Stimulated activated naive CD8-positive, alpha-beta T cell treated with anti-CD3 and anti-CD28 coated beads, Interleukin-15, amount 100 ng/mL, for 72 hours (primary cell): ENCODE data around the gene SAP130.

Experiments
- ATAC-seq: fragments of 150-1000 bp; cut with Tn5 transposase; 2 replicates; pipeline ENCODE4 v1.10.0; 2021; ENCODE audit warnings: mild to moderate bottlenecking, moderate library complexity
- DNase-seq, 2 donors: peaks; one replicate each; pipeline ENCODE4 v3.0.0; 2021 to 2022
- H3K27ac Mint-ChIP-seq, 2 donors: one replicate each; pipeline ENCODE4 v1.8.0; 2022; ENCODE audit warnings: mild to moderate bottlenecking in 2 of 2, mixed read lengths in 2 of 2, moderate library complexity in 2 of 2
- H3K27me3 Mint-ChIP-seq: one replicate; pipeline ENCODE4 v1.8.0; 2022; ENCODE audit warnings: mixed read lengths
- H3K4me1 Mint-ChIP-seq: one replicate; pipeline ENCODE4 v1.8.0; 2022; ENCODE audit warnings: mild to moderate bottlenecking, mixed read lengths
- H3K4me3 Mint-ChIP-seq, 2 donors: one replicate each; pipeline ENCODE4 v1.8.0; 2022; ENCODE audit warnings: mild to moderate bottlenecking in 2 of 2, mixed read lengths in 2 of 2, moderate library complexity in 1 of 2
- H3K9me3 Mint-ChIP-seq, 2 donors: one replicate each; pipeline ENCODE4 v1.8.0; 2022; ENCODE audit warnings: mixed read lengths in 2 of 2

Gene SAP130

GRCh38 chr2:127993659-127994058, 34.2 kb downstream of the SAP130 start:
- ATAC-seq (no peak), DNase-seq (no peak)
- Mint-ChIP-seq H3K27ac (no peak overlapping the region), H3K4me1 (no peaks in the 10 kb centered on the region), H3K27me3 (no peaks in the 10 kb centered on the region), H3K9me3 (no peaks in the 10 kb centered on the region), H3K4me3 (no peak overlapping the region)

GRCh38 chr2:127991742-127992141, 36.1 kb downstream of the SAP130 start:
- H3K27me3 Mint-ChIP-seq: no peaks in the 10 kb centered on the region
- H3K9me3 Mint-ChIP-seq: no peaks in the 10 kb centered on the region
- H3K4me1 Mint-ChIP-seq: no peaks in the 10 kb centered on the region
- no peak overlapping the region for H3K4me3 Mint-ChIP-seq
- H3K27ac Mint-ChIP-seq: no peak overlapping the region
- no peak for ATAC-seq
- DNase-seq: no peak

- ATAC-seq (no peak), DNase-seq (no peak)
- no peaks in the 10 kb centered on the region for H3K27me3 Mint-ChIP-seq
- no peaks in the 10 kb centered on the region for H3K4me1 Mint-ChIP-seq
- no peak overlapping the region for H3K4me3 Mint-ChIP-seq
- H3K27ac Mint-ChIP-seq: peak overlapping the region in 1 of 2 donors; percentile 8
- H3K9me3 Mint-ChIP-seq: no peaks in the 10 kb centered on the region
Measured at GRCh38 chr2:127986548-127987079, 41.2 kb downstream of the SAP130 start.

- ATAC-seq (no peak), DNase-seq (no peak)
- H3K27ac Mint-ChIP-seq: peak overlapping the region in 1 of 2 donors; percentile 28
- H3K4me1 Mint-ChIP-seq: no peaks in the 10 kb centered on the region
- no peaks in the 10 kb centered on the region for H3K27me3 Mint-ChIP-seq
- no peaks in the 10 kb centered on the region for H3K9me3 Mint-ChIP-seq
- no peak overlapping the region for H3K4me3 Mint-ChIP-seq
Measured at GRCh38 chr2:127985735-127986134, 42.1 kb downstream of the SAP130 start.

- Mint-ChIP-seq H3K4me3 (no peak overlapping the region), H3K9me3 (no peaks in the 10 kb centered on the region), H3K27ac (peak overlapping the region in 1 of 2 donors; percentile 28), H3K4me1 (no peaks in the 10 kb centered on the region), H3K27me3 (no peaks in the 10 kb centered on the region)
- DNase-seq (no peak), ATAC-seq (no peak)
Measured at GRCh38 chr2:127985026-127985734, 42.7 kb downstream of the SAP130 start.

GRCh38 chr2:127984551-127984950, 43.3 kb downstream of the SAP130 start:
- no peaks in the 10 kb centered on the region for H3K4me1 Mint-ChIP-seq
- H3K9me3 Mint-ChIP-seq: no peaks in the 10 kb centered on the region
- ATAC-seq: no peak
- DNase-seq: no peak
- no peak overlapping the region for H3K4me3 Mint-ChIP-seq
- no peak overlapping the region for H3K27ac Mint-ChIP-seq
- H3K27me3 Mint-ChIP-seq: no peaks in the 10 kb centered on the region

- Mint-ChIP-seq H3K4me3 (no peak overlapping the region), H3K9me3 (no peaks in the 10 kb centered on the region), H3K27me3 (no peaks in the 10 kb centered on the region), H3K27ac (peak overlapping the region in 1 of 2 donors; percentile 68), H3K4me1 (no peaks in the 10 kb centered on the region)
- ATAC-seq: no peak
- DNase-seq: no peak
Measured at GRCh38 chr2:127969446-127969845, 58.4 kb downstream of the SAP130 start.

- H3K9me3 Mint-ChIP-seq: no peaks in the 10 kb centered on the region
- no peak for ATAC-seq
- no peak overlapping the region for H3K27ac Mint-ChIP-seq
- no peaks in the 10 kb centered on the region for H3K4me1 Mint-ChIP-seq
- no peaks in the 10 kb centered on the region for H3K27me3 Mint-ChIP-seq
- no peak overlapping the region for H3K4me3 Mint-ChIP-seq
- no peak for DNase-seq
Measured at GRCh38 chr2:127968610-127969339, 59.1 kb downstream of the SAP130 start.

- DNase-seq (no peak), ATAC-seq (no peak)
- no peaks in the 10 kb centered on the region for H3K27me3 Mint-ChIP-seq
- H3K4me1 Mint-ChIP-seq: no peaks in the 10 kb centered on the region
- no peak overlapping the region for H3K4me3 Mint-ChIP-seq
- H3K27ac Mint-ChIP-seq: no peak overlapping the region
- H3K9me3 Mint-ChIP-seq: no peaks in the 10 kb centered on the region
Measured at GRCh38 chr2:127961729-127962128, 66.1 kb downstream of the SAP130 start.

GRCh38 chr2:127957240-127957639, 70.6 kb downstream of the SAP130 start:
- ATAC-seq (no peak), DNase-seq (no peak)
- Mint-ChIP-seq H3K4me1 (no peaks in the 10 kb centered on the region), H3K27me3 (no peaks in the 10 kb centered on the region), H3K27ac (no peak overlapping the region), H3K9me3 (no peaks in the 10 kb centered on the region), H3K4me3 (no peak overlapping the region)

GRCh38 chr2:127954857-127955256, 73.0 kb downstream of the SAP130 start:
- no peaks in the 10 kb centered on the region for H3K27me3 Mint-ChIP-seq
- ATAC-seq (no peak), DNase-seq (no peak)
- H3K27ac Mint-ChIP-seq: peak overlapping the region in 1 of 2 donors; percentile 77
- no peaks in the 10 kb centered on the region for H3K9me3 Mint-ChIP-seq
- no peaks in the 10 kb centered on the region for H3K4me1 Mint-ChIP-seq
- no peak overlapping the region for H3K4me3 Mint-ChIP-seq

- no peaks in the 10 kb centered on the region for H3K4me1 Mint-ChIP-seq
- DNase-seq: no peak
Measured at GRCh38 chr2:127953849-127954248, 74.0 kb downstream of the SAP130 start.

GRCh38 chr2:127953128-127953718, 74.6 kb downstream of the SAP130 start:
- no peak for ATAC-seq
- Mint-ChIP-seq H3K4me3 (no peak overlapping the region), H3K9me3 (no peaks in the 10 kb centered on the region), H3K27me3 (no peaks in the 10 kb centered on the region), H3K4me1 (no peaks in the 10 kb centered on the region), H3K27ac (no peak overlapping the region)
- DNase-seq: no peak

More at GRCh38 chr2:127953849-127954248, 74.0 kb downstream of the SAP130 start:
- H3K9me3 Mint-ChIP-seq: no peaks in the 10 kb centered on the region
- H3K27ac Mint-ChIP-seq: no peak overlapping the region
- ATAC-seq: no peak
- H3K4me3 Mint-ChIP-seq: no peak overlapping the region
- no peaks in the 10 kb centered on the region for H3K27me3 Mint-ChIP-seq

GRCh38 chr2:127951026-127951425, 76.8 kb downstream of the SAP130 start:
- Mint-ChIP-seq H3K4me1 (no peaks in the 10 kb centered on the region), H3K27me3 (no peaks in the 10 kb centered on the region), H3K27ac (no peak overlapping the region), H3K9me3 (no peaks in the 10 kb centered on the region), H3K4me3 (no peak overlapping the region)
- ATAC-seq (no peak), DNase-seq (no peak)

- Mint-ChIP-seq H3K27ac (peak overlapping the region in 1 of 2 donors; percentile 21), H3K4me3 (no peak overlapping the region), H3K9me3 (no peaks in the 10 kb centered on the region), H3K27me3 (no peaks in the 10 kb centered on the region), H3K4me1 (no peaks in the 10 kb centered on the region)
- ATAC-seq: no peak
- no peak for DNase-seq
Measured at GRCh38 chr2:127950264-127950663, 77.6 kb downstream of the SAP130 start.

GRCh38 chr2:127945281-127945680, 82.6 kb downstream of the SAP130 start:
- peak overlapping the region in 1 of 2 donors; percentile 42 for H3K27ac Mint-ChIP-seq
- DNase-seq: no peak
- H3K4me1 Mint-ChIP-seq: no peaks in the 10 kb centered on the region
- no peaks in the 10 kb centered on the region for H3K27me3 Mint-ChIP-seq
- no peak for ATAC-seq
- no peak overlapping the region for H3K4me3 Mint-ChIP-seq
- H3K9me3 Mint-ChIP-seq: no peaks in the 10 kb centered on the region
